Endothelial cell of hepatic sinusoid (primary cell): ENCODE measurements around the gene FAM168A.
"Not testable (repeated sequence)": the region's sequence is repeated elsewhere in the genome, so short reads cannot be mapped to it uniquely, and the experiment has no call there.

Source experiments
- in situ Hi-C: cut with HindIII; loops from 2 replicates; pipeline ENCODE4 v1.10.0; 2017; ENCODE audit warnings: low sequenced_read_pairs

Gene FAM168A

DNA sequence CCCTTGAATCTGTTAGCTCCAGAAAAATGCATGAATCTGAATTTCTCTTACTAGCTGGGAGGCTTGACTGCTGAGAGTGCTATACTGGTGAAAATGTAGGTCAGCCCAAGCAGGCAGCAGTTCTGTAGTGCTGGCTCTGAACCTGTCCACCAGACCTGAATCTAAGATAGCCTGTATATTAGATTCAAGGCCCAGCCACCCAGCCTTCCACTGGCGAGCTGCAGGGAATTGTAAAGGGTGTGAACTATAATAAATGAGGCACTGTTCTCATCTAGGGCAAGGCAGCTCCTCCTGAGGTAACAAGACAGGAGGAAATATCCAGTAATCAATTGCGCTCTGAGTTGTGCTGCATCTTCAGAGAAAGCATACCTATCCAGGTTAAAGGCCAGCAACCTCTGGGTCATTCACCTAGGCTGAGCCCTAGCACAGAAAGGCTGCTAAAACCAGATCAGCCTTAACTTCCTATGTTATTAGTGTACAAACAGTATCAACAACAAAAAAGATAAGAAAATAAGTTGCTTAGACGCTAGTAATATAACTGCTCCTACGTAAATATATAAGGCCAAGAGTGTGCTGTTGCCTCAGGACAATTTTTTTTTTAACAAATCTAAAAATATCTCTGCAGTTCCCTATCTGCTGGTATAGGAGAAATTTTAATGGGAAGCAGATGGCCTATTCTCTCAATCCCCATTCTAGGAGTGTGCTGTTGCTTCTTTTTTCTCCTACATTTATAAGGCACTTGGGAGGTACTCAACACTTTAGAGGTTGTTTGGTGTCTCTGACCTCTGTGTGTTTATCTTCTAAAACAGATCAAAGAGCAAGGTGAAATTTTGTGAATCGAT lies 158.7 kb downstream of the FAM168A start:
- in situ Hi-C loops = no loop called here

DNA sequence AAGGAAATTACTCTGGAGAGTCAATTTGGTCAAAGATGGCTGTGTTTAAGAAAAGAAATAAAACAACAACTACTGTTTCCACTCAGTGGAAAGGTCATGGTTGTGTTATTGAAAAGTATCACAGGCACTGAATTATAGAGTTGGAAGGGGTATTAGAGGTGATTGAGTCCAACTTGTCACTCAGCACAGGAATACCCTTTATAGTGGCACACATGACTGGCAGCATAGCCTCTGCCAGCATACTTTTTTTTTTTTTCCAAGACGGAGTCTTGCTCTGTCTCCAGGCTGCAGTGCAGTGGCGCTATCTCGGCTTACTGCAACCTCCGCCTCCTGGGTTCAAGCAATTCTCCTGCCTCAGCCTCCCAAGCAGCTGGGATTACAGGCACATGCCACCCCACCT lies 161.1 kb downstream of the FAM168A start:
- in situ Hi-C loops = not testable (repeated sequence)

DNA sequence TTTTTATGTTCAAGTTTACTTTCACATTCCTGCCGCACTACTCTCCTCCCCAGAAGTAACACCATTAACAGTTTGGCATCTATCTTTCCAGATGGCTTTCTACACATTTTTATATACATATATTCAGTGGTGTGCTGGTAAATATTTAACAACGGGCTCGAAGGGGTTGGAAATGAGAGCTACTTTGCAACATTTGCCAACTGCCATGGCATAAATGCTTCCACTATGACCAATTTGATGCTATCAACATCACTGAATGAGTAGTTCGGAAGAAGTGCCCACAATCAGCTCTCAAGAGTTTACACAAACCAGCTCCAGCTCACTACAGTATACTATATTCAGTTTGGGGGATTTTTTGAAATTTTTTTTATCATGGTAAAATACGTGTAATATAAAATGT lies 166.5 kb downstream of the FAM168A start:
- in situ Hi-C loops = no loop called here

DNA sequence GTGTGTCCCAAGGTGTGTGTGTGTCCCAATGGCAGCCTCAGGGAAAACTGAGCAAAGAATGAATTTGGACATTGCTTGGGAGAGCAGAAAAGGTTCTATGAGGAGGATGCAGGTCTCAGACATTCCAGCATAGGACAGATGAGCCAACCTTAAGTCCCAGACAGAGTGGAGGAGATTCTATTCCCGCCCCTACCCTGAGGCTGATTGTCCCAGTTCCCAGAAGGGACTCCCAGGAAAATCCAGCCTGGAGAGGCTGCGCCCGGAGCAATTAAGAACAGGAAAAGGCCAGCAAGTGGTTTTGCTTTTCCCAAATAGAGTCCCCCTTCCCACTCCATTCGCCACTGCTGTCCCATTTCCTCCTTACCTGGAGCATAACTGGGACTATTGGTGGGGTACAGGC lies 167.6 kb downstream of the FAM168A start:
- in situ Hi-C loops = no loop called here

DNA sequence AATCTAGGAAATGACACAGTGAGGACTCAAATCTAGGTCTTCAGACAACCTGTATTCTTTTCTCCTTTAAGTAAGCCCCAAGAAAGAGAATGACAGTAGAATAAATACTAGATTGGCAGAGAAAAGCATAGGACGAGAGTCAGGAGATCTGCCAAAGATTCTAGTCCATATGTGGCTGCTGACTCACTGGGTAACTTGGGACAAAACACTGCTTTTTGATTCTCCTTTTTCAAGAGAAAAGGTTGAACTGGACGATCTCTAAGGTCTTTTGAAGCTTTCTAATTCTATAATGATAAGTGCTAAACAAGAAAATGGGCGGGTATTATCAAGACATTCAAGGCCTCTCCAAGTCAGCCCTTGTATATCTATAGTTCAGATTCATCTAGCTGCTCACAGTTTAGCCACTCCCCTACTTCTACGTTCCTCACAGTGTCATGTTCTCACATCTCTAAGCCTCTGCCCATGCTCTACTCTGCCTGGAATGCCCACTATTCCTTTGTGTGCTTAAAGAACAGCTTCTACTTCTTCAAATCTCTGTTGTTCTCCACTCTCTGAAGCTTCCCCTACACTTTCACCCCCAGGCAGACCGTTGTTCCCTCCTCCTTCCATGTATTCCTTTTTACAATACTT lies 168.7 kb downstream of the FAM168A start:
- in situ Hi-C loops = loop anchor here (10.0 kb wide), 1 partner anchor 166 kb away; the partner anchor contains the start of gene FAM168A

DNA sequence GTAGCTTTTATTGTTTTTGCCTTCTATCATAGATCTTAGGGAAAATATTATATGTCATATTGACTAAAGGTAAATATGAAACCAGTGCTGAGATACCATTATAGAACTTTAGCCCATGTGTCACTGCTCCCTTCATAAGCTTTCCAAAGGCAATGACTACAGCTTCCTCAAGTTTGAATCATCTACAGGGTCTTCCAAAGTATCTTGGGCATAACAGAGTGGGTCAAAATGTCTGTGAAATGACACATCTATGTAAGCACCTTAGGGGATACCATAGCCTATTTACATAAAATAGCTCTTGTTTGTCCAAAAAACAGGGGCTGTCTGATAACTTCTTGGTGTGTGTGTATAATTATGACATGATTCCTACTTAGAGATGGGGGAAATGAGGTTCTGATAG lies 169.2 kb downstream of the FAM168A start:
- in situ Hi-C loops = loop anchor here (10.0 kb wide), 1 partner anchor 166 kb away; the partner anchor contains the start of gene FAM168A

DNA sequence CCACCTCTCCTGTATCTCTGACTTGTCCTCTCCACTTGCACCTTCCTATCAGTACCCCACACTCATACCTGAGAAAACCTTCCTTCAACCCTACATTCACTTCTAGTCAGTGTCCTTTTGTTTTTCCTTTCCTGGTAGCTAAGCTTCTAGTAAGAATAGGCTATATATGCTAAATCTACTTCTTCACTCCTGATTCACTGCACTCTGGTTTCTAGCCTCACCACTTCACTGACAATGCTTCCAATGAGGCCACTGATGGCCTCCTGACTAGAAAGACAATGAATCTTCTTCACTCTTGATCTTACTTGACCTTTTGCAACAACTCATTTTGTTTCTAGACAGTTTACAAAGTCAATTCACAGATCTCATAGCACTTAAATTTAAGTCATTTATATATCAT lies 169.7 kb downstream of the FAM168A start:
- in situ Hi-C loops = loop anchor here (10.0 kb wide), 1 partner anchor 167 kb away; the partner anchor contains the start of gene FAM168A

DNA sequence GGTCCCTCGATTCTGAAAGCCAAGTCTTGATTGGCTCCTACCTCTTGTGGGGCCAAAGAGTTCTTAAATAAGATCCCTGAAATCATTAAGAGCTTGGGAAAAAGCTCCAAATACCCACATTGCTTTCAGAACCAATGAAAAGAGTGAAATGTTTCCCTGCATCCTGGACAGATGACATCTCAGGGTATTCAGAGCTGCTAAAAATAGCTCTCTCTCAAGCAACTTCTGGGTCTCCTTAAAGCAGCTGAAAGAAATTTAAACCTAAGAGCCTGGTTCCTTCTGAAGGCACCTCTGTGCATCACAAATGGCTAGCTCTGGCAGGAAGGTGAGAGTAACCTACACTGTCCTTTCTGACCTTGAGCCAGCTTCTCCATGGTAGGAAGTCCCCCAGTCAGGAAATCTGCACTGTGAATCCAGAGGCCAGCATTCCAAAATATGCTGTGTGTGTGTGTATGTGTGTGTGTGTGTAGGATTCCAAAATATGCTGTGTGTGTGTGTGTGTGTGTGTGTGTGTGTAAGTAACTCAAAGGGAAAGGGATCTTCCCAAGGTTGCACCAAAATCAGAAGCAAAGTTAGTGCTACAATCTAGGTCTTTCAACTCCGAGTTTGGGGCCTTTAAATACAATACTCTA lies 171.6 kb downstream of the FAM168A start:
- in situ Hi-C loops = loop anchor here (10.0 kb wide), 1 partner anchor 168 kb away; the partner anchor contains the start of gene FAM168A

DNA sequence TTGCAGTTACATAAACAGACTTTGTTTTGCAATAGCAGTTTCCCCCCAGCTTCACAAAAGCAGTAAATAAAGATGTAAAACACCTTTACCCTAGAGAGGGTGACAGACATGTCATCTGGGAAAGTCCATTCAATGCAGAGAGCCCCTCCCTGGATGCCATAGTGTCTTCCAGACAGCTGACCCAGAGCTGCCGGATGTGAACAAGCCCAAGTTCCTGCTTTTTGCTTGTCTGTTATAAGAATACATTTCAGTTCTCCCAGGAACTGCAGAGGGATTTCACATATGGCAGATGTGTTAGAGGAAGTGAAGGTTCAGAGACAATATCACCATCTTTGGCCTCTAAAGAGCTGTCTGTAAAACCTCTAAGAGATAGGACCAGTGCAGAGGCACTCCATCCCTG lies 172.8 kb downstream of the FAM168A start:
- in situ Hi-C loops = loop anchor here (10.0 kb wide), 1 partner anchor 170 kb away; the partner anchor contains the start of gene FAM168A

DNA sequence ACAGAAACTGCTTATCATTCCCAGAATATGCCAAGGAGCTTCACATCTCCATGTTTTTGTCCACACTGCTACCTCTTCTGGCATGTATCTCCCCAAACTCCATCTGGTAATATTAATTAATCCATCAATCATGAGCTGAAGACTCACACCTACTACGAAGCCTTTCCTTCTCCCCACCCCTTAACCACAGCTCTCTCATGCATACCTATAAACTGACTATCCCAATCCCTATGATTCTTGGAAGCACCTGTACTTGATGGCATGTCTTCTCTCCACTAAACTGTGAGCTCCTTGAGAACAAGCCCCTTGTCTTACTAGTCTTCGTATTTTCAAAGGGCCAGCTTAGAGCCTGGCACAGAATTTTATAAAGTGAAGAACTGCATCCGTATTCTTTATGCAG lies 174.4 kb downstream of the FAM168A start:
- in situ Hi-C loops = loop anchor here (10.0 kb wide), 1 partner anchor 171 kb away; the partner anchor contains the start of gene FAM168A

DNA sequence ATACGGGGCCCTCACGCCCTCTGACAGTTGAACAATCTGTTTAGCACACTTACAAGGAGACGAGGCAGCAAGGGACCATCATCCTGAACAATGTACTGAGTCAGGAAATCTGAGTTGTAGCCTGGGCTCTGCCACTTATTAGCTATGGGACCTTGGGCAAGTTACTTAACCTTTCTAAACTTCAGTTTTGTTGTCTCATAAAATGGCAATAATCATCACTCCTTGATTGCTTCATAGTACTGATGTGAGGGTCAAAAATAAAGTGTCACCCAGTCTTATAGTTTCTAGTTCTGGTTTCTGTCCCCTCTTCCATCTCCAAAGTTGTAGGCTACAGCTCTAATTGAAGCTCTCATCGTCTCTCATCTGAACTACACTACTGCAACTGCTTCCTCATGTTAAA lies 175.0 kb downstream of the FAM168A start:
- in situ Hi-C loops = loop anchor here (10.0 kb wide), 1 partner anchor 172 kb away; the partner anchor contains the start of gene FAM168A

DNA sequence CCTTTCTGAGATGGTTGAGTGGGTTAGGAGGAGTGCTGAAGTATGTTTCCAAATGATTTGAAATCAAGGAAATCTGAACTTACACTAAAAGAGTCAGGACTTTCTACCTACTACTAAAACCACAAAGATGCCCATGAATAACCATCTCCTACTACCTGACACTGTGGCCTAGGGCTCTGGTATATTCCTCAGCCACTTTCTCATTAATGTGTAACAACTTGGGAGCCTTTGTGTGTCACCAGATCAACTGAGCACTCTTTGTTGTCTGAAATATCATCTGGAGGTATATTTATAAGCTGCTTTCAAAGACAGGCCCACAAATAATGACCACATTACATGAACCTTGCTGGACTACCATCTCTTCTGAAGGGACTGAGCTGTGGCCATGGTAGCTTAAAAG lies 177.8 kb downstream of the FAM168A start:
- in situ Hi-C loops = loop anchor here (10.0 kb wide), 1 partner anchor 175 kb away; the partner anchor contains the start of gene FAM168A

DNA sequence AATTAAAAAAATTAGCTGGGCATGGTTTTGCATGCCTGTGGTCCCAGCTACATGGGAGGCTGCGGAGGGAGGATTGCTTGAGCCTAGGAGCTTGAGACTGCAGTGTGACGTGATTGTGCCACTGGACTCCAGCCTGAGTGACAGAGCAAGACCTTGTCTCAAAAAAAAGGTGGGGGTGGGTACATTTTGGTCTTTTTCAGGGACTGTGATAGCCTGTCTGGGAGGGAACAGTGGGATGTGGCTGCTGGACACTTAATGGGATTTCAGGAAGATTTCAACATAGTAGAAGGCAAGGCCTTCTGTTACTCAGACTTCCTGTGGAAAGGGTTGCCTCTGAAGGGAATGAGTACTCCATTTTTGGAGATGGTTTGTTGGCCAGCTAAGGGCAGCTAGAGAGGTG lies 181.1 kb downstream of the FAM168A start:
- in situ Hi-C loops = no loop called here

DNA sequence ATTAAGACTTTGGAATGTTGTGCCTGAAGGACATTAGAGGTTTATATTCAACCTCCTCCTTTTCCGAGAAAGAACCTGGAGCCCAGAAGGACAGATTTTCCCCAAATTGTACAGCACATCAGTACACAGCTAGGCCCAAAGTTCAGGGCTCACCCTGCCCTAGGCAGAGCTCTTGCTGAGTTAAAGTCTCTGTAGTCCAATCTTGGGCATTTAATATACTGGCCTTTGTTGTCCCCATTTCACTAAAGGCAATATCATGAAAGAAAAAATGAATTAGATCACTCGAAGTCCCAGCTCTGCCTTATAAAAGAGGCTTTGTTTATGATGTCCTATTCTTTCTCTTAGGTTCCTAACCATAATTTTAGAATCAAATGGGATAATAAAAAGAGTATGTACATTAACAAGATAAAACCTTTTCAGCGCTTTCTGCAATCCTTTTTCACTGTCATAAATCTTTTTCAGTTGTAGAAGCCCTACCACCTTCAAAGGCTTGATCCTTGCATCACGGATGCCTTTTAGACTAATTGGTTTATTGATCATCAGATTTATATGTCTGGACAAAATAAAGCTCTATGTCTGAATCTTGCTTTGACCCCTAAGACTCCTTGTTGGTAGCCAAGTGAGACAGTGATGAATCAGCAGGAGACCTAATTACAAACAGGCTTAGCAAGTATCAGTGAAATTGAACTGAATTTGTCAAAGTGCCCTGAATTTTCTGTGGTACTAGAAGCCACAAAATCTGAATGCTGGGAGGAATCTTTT lies 181.9 kb downstream of the FAM168A start:
- in situ Hi-C loops = no loop called here

DNA sequence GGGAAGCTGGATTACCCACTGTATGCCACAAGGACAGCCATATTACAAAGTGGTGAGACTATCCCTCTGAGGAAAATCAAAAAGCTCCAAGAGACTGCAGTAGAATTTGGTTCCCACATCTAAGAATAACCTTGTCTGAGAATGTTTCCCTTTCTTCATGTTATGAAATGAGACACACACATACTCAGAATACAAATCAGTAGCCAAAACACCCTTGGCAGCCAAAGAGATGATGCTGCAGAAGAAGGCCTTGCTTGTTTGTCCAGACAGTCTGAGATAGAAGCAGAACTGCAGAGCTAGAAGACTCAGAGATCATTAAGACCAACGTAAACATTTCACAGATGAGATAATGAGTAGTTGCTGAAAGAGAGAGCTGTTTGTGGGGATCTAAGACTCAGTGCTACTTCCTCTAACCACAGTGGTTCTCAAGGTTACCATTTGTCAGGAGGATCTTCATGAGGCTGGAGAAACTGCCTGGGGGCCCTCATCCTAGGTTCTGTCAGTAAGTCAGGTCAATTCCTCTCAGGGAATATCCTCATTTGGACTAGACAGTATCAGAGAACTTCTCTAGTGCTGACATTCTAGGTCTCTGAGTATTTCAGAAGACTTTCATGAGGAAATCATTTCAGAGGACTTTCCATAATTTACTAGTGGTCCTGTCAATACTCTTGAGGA lies 182.8 kb downstream of the FAM168A start:
- in situ Hi-C loops = no loop called here

DNA sequence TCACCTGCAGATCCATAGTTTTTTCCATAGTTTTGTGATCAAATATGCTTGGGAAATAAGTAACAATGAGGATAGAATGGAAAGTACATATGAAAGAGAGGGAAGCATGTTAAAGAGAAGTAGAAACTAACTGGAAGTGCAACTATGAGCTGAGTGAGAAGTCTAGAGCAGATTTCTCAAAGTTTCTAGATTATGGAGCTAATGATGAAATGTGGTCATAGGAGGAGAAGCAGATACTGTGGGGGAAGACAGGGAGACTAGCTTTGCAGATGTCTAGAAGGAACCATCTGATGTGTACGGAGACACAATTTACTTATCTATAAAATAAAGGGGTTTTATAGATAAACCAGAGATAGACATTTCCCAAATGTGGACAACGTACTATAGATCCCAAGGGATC lies 184.7 kb downstream of the FAM168A start:
- in situ Hi-C loops = no loop called here

DNA sequence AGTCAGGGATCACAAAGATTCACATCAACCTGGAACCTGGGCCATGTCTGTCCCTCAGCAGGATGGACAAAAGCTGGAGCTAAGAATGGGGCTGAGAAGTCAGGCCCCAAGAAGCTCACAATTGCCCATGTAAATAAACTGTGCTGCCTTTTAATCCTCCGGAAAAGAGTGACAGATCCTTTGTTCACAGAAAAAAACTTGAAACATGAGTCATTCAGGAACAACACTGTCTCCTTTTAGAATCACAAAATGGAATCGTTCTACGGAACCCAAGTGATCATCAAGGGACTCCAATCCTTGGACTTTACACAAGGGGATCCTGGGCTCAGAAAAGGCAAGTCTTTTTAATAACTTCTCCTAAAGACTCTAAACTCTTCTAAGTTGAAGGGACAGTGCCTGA lies 185.6 kb downstream of the FAM168A start:
- in situ Hi-C loops = no loop called here

DNA sequence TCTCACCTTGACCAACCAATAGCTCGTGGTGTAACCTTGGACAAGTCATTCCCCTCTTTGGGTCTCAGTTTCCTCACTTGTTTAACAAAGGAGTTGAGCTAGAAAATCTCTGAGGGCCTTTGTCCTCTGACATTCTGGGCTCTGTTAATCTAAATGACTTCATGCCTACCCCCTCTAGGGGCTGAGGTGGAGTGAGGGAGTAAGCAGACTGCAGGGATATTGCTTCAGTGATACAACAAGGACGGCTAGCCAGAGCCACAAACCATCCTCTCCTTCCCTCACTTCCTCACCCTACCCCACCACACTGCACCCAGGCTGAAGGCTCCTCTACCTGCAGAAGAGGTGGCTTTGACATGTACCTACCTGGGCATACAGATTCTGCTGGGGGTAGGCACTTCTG lies 186.9 kb downstream of the FAM168A start:
- in situ Hi-C loops = no loop called here

DNA sequence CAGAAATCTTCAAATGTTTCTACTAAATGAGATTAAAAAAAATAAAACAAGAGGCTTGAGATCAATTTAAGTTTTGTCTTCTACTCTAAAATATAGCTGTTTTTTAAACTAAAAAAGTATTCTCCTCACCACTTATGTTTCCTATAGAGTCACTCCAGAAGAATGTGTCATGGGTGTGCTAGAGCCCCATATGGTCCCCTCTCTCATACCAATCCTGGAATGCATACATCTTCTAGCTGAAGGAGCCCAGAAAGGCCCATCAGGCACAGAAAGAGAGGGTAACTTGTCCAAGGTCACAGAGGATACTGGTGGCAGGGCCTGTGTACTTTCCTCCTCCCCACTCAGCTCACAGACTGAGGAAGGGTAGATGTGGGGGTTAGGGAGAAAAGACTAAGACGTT lies 187.3 kb downstream of the FAM168A start:
- in situ Hi-C loops = no loop called here

DNA sequence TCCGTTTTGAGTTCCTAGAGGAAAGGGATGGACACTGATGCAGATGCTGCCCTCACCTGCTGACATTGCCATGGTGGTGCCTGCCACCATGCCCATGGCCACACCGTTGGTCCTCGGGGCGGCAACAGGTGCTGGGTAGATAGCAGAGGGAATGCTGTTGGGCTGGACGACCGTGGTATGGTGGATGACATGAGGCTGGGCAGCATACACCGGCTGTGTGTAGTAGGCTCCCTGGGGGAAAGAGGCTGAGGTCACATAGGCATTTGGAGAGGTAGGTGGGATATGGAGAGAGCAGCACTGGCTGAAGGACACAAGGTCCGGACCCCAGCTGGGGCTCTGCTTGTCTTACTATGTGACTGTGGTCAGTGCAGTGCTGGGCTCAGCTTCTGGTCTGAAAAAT lies 188.5 kb downstream of the FAM168A start:
- in situ Hi-C loops = no loop called here
